Heart left ventricle (tissue), 16 donors: ENCODE results near the gene NCS1. TPM values are rescaled to one million over a fixed set of nuclear protein-coding genes. Genes with fewer than 3 reads are reported as not detected.

Experiments
- ATAC-seq, 4 donors: fragments of 200-7000 bp; cut with Tn5 transposase; one replicate each; pipeline ENCODE4 v1.9.1; 2020 to 2022; ENCODE audit warnings: moderate library complexity in 4 of 4, mild to moderate bottlenecking in 3 of 4, moderate number of reproducible peaks in 1 of 4
- DNase-seq, 5 donors: peaks; one replicate each; pipeline ENCODE4 v3.0.0-alpha.2; 2020
- H3K27ac ChIP-seq, 12 donors: fragments of 200-600 bp; sonication (generic) in 4 of 12; one replicate each; pipeline versions ENCODE4 v1.5.0 to v1.8.0; 2016 to 2022; ENCODE audit warnings: mild to moderate bottlenecking in 2 of 12
- H3K27me3 ChIP-seq, 9 donors: fragments of 200-600 bp; sonication (generic) in 2 of 9; one replicate each; pipeline versions ENCODE4 v1.5.1 to v1.8.0; 2016 to 2022; ENCODE audit warnings: mild to moderate bottlenecking in 3 of 9
- H3K36me3 ChIP-seq, 9 donors: fragments of 200-600 bp; sonication (generic) in 2 of 9; one replicate each; pipeline versions ENCODE4 v1.5.0 to v1.8.0; 2018 to 2022; ENCODE audit warnings: mild to moderate bottlenecking in 2 of 9
- H3K4me1 ChIP-seq, 12 donors: fragments of 200-600 bp; sonication (generic) in 4 of 12; one replicate each; pipeline versions ENCODE4 v1.5.0 to v1.8.0; 2016 to 2022; ENCODE audit warnings: mild to moderate bottlenecking in 3 of 12
- H3K4me3 ChIP-seq, 12 donors: fragments of 200-600 bp; sonication (generic) in 4 of 12; one replicate each; pipeline versions ENCODE4 v1.5.0 to v1.8.0; 2017 to 2022; ENCODE audit warnings: mild to moderate bottlenecking in 9 of 12, moderate library complexity in 4 of 12
- H3K9me3 ChIP-seq, 12 donors: fragments of 200-600 bp; sonication (generic) in 4 of 12; one replicate each; pipeline versions ENCODE4 v1.5.0 to v1.8.0; 2016 to 2022; ENCODE audit warnings: mild to moderate bottlenecking in 1 of 12
- CTCF ChIP-seq, 12 donors: fragments of 200-600 bp; sonication (generic) in 4 of 12; IDR thresholded peaks; one replicate each; pipeline versions ENCODE4 v1.5.0 to v1.8.0; 2018 to 2022; ENCODE audit warnings: antibody characterized with exemption in 12 of 12, mild to moderate bottlenecking in 5 of 12
- POLR2A ChIP-seq, 2 donors: fragments of 450-650 bp; IDR thresholded peaks; one replicate each; pipeline ENCODE4 v1.6.1; 2017; ENCODE audit warnings: antibody characterized with exemption in 2 of 2, mild to moderate bottlenecking in 2 of 2, moderate library complexity in 2 of 2
- WGBS, 4 donors: extraction: QIAGEN DNeasy Blood & Tissue Kit in 2 of 4; methylation state at CpG; one replicate each; pipeline versions ENCODE4 v1.1.5 to v1.1.7; 2013 to 2018; 5-methylcytosine and 5-hydroxymethylcytosine counted together
- intact Hi-C, 10 donors: fragments of 100-400 bp; cut with DNase I; formaldehyde crosslinking; loops; one replicate each; pipeline versions ENCODE4 v1.11.1 to v1.14.2; 2022
- polyA plus RNA-seq, 2 donors: library from polyadenylated mRNA; stranded (reverse); fragments of 200-250 nt; gene quantifications; one replicate each; pipeline ENCODE4 v1.2.3, GENCODE V29; 2013
- total RNA-seq, 9 donors: library from RNA; depleted of rRNA in 2 of 9; stranded (reverse); fragments of >200 nt in 2 of 9; fragmentation: NEBNext Ultra II Directional in 3 of 9; extraction: Animal tissue kit (Norgen Biotek cat#: 25700) in 3 of 9; gene quantifications; one replicate each; pipeline versions ENCODE4 v1.1.0 to v1.2.4, GENCODE V29; 2016 to 2023
- donor health status: ischemic (EF 13 %, LVEDD 7.1; RV severe dilation, severe dysfunction).
- donor health status: healthy with polysubstance abuse.
- donor health status: DM: no; HTN: yes; CAD: no.
- donor health status: DM: no; HTN: no; CAD: no.
- donor health status: ischemic (EF 25% LVEDD 6.9; RV normal size, moderate dysfunction).
- donor health status: ischemic (EF 25% LVEDD 5.7; RV mildly dilated, moderate dysfunction).
- donor health status: healthy.
- donor health status: DM: yes; HTN: yes; CAD: no.
- donor health status: ischemic (EF 35%, LVEDD 5.7; RV mildly dilated, moderate dysfunction).
- donor health status: nonischemic (EF 11% LVEDD 7.7; RV severe dilation, severe dysfunction).
- donor health status: DM: yes; HTN: yes; CAD: no.
- donor health status: PGD.
- donor health status: ischemic (EF 29% LVEDD 5.4; RV normal size, mild dysfunction).
- donor health status: nonischemic (EF 23%, LVEDD 6.1; RV moderate dilation, normal function).

NCS1 gene
- total and polyA plus RNA-seq, 11 donors = 2.3 to 15.9 (median 9.4) TPM

- DNase-seq = no peak
- no peaks in the 10 kb centered on the region for H3K9me3 ChIP-seq
- TF ChIP-seq POLR2A (IDR thresholded peaks at IDR 0.05) (no peak), CTCF (IDR thresholded peaks at IDR 0.05) (no peak)
- no peak for ATAC-seq
- no peaks in the 10 kb centered on the region for H3K27me3 ChIP-seq
- H3K27ac ChIP-seq = peak overlapping the region in 1 of 12 donors; percentile 88
- no peaks in the 10 kb centered on the region for H3K36me3 ChIP-seq
- H3K4me3 ChIP-seq = no peak overlapping the region
- peaks cover 0 to 24% (median 4%) of the 10 kb centered on the region in 12 donors for H3K4me1 ChIP-seq
- intact Hi-C loops = loop anchor here in 1 of 10 donors (5.0 kb wide), 1 partner anchor 83 kb away; no protein-coding TSS in a partner anchor
- WGBS, 4 donors = 48 to 83% (median 73%) methylated on average over 1 of the region's 1 CpG
Observed at GRCh38 chr9:130189840-130190239, 17.6 kb downstream of the NCS1 start.

GRCh38 chr9:130191068-130191748, 19.0 kb downstream of the NCS1 start:
- Histone ChIP-seq H3K4me1 (peaks cover 0 to 14% (median 0%) of the 10 kb centered on the region in 12 donors), H3K27ac (peak overlapping the region in 1 of 12 donors; percentile 88), H3K27me3 (no peaks in the 10 kb centered on the region), H3K9me3 (no peaks in the 10 kb centered on the region), H3K36me3 (no peaks in the 10 kb centered on the region), H3K4me3 (no peak overlapping the region)
- intact Hi-C loops = no loop called here
- WGBS, 4 donors = 91 to 96% (median 93%) methylated on average over 23 to 26 of the region's 26 CpGs
- no peak for ATAC-seq
- no peak for DNase-seq
- TF ChIP-seq POLR2A (IDR thresholded peaks at IDR 0.05) = no peak
- TF ChIP-seq CTCF (IDR thresholded peaks at IDR 0.05) = no peak

GRCh38 chr9:130191749-130192120, 19.5 kb downstream of the NCS1 start:
- H3K36me3 ChIP-seq = no peaks in the 10 kb centered on the region
- H3K4me1 ChIP-seq = peaks cover 0 to 15% (median under 1%) of the 10 kb centered on the region in 12 donors
- ATAC-seq (no peak), DNase-seq (no peak)
- no peak overlapping the region for H3K4me3 ChIP-seq
- H3K9me3 ChIP-seq = no peaks in the 10 kb centered on the region
- intact Hi-C loops = no loop called here
- no peaks in the 10 kb centered on the region for H3K27me3 ChIP-seq
- peak overlapping the region in 1 of 12 donors; percentile 88 for H3K27ac ChIP-seq
- TF ChIP-seq CTCF (IDR thresholded peaks at IDR 0.05) (no peak), POLR2A (IDR thresholded peaks at IDR 0.05) (no peak)
- 87 to 100% (median 91%) methylated on average over 3 to 14 of the region's 14 CpGs for WGBS, 4 donors

- intact Hi-C loops = no loop called here
- peaks cover 0 to 11% (median 2%) of the 10 kb centered on the region in 12 donors for H3K4me1 ChIP-seq
- H3K36me3 ChIP-seq = no peaks in the 10 kb centered on the region
- ATAC-seq = no peak
- TF ChIP-seq CTCF (IDR thresholded peaks at IDR 0.05) = no peak
- TF ChIP-seq POLR2A (IDR thresholded peaks at IDR 0.05) = no peak
- 80 to 96% (median 82%) methylated on average over 13 to 16 of the region's 16 CpGs for WGBS, 4 donors
- DNase-seq = no peak
- no peaks in the 10 kb centered on the region for H3K27me3 ChIP-seq
- peak overlapping the region in 1 of 12 donors; percentile 88 for H3K27ac ChIP-seq
- H3K9me3 ChIP-seq = no peaks in the 10 kb centered on the region
- H3K4me3 ChIP-seq = no peak overlapping the region
Observed at GRCh38 chr9:130192382-130192999, 20.3 kb downstream of the NCS1 start.
